K562 (cell line): ENCODE data around the gene CHPF. TPM values are rescaled to one million over a fixed set of nuclear protein-coding genes. Genes with fewer than 3 reads are reported as not detected.
A peak's percentile ranks its signal among the peaks of the same experiment; 100 is the strongest.

Experiments
- ATAC-seq: fragments of 200-7000 bp; cut with Tn5 transposase; 3 replicates; pipeline ENCODE4 v1.9.1; 2020; ENCODE audit warnings: moderate library complexity
- BruUV-seq: library from RNA; stranded (reverse); fragments of 400-500 nt; replicated peaks from 2 replicates; lab custom pipeline; 2021; lab: Mats Ljungman, UMichigan
- CTCF ChIA-PET: fragments of 300-600 bp; formaldehyde crosslinking; extraction: SDS; loops from one replicate; lab custom pipeline; 2021; ENCODE audit warnings: low intra/inter-chr PET ratio; lab: Yijun Ruan, JAX
- POLR2A ChIA-PET: fragments of 300-600, 350-650 bp; sonication (Branson Sonifier 250); formaldehyde crosslinking; extraction: SDS; loops from one replicate; lab custom pipeline; 2021; ENCODE audit warnings: antibody characterized with exemption, inconsistent platforms; lab: Yijun Ruan, JAX
- DNase-seq, 4 experiments: peaks; one replicate each; pipeline versions ENCODE4 v3.0.0 to v3.0.0-alpha.2; 2011 to 2018; ENCODE audit warnings: low spot score in 3 of 4, mixed read lengths in 3 of 4; ENCODE audit errors: extremely low read depth in 1 of 4
- FAIRE-seq: peaks from 2 replicates; lab custom pipeline; 2011; peaks lifted over from hg19 to GRCh38; lab: Jason Lieb, UNC
- H2AFZ ChIP-seq: 2 replicates; pipeline ENCODE4 v1.6.0; 2011; ENCODE audit warnings: low read depth, low read length, control low read depth, inconsistent platforms
- H3K27ac ChIP-seq: fragments of 200-600 bp; 3 replicates; pipeline ENCODE4 v1.8.0; 2011; ENCODE audit warnings: low read depth, mild to moderate bottlenecking, control low read depth, inconsistent platforms, low read length, moderate library complexity, mixed read lengths; ENCODE audit errors: extremely low read depth
- H3K27me3 ChIP-seq, 2 experiments: fragments of 300-600 bp in 1 of 2; 2 replicates in 1 of 2; 3 replicates in 1 of 2; pipeline versions ENCODE4 v1.6.0 to v1.8.0; 2011; ENCODE audit warnings: inconsistent platforms in 2 of 2, low read length in 2 of 2, mild to moderate bottlenecking in 1 of 2, mixed read lengths in 1 of 2, moderate library complexity in 1 of 2; ENCODE audit not compliant: control insufficient read depth in 2 of 2, insufficient read depth in 2 of 2
- H3K36me3 ChIP-seq: fragments of 300-600 bp; 3 replicates; pipeline ENCODE4 v1.8.0; 2011; ENCODE audit warnings: mild to moderate bottlenecking, low read length, inconsistent platforms; ENCODE audit not compliant: control insufficient read depth, insufficient read depth
- H3K4me1 ChIP-seq, 2 experiments: fragments of 200-600 bp in 1 of 2; replicated peaks in 1 of 2; 2 replicates in 1 of 2; 3 replicates in 1 of 2; pipeline versions ENCODE4 v1.5.1 to v1.8.0; 2011; ENCODE audit warnings: inconsistent platforms in 2 of 2, low read length in 2 of 2, mild to moderate bottlenecking in 1 of 2, mixed read lengths in 1 of 2, moderate library complexity in 1 of 2; ENCODE audit not compliant: control insufficient read depth in 2 of 2, insufficient read depth in 2 of 2
- H3K4me2 ChIP-seq: 2 replicates; pipeline ENCODE4 v1.6.1; 2011; ENCODE audit warnings: low read length, control low read depth, inconsistent platforms, mixed read lengths; ENCODE audit not compliant: insufficient read depth
- H3K4me3 ChIP-seq: fragments of 200-600 bp; sonication (generic), shearing (Covaris generic); 2 replicates; pipeline ENCODE4 v1.5.1; 2016; ENCODE audit warnings: control low read depth, inconsistent platforms
- H3K79me2 ChIP-seq: fragments of 200-600 bp; 3 replicates; pipeline ENCODE4 v1.8.0; 2011; ENCODE audit warnings: low read length, inconsistent platforms; ENCODE audit not compliant: control insufficient read depth, insufficient read depth
- H3K9ac ChIP-seq, 2 experiments: 2 replicates each; pipeline versions ENCODE4 v1.6.0 to v1.6.1; 2011; ENCODE audit warnings: low read depth in 2 of 2, low read length in 2 of 2, control low read depth in 1 of 2, inconsistent platforms in 1 of 2, mild to moderate bottlenecking in 1 of 2, mixed read lengths in 1 of 2; ENCODE audit not compliant: insufficient read depth in 1 of 2
- H3K9me1 ChIP-seq: one replicate; pipeline ENCODE4 v1.6.0; 2011; ENCODE audit warnings: inconsistent platforms, mild to moderate bottlenecking, low read length, moderate library complexity; ENCODE audit not compliant: control insufficient read depth, insufficient read depth
- H3K9me3 ChIP-seq: replicated peaks from 2 replicates; pipeline ENCODE4 v1.5.1; 2011; ENCODE audit warnings: low read depth, low read length, inconsistent platforms; ENCODE audit not compliant: control insufficient read depth, insufficient read depth
- H4K20me1 ChIP-seq: replicated peaks from 2 replicates; pipeline ENCODE4 v1.6.1; 2011; ENCODE audit warnings: low read length, inconsistent platforms, mixed read lengths; ENCODE audit not compliant: control insufficient read depth, insufficient read depth
- ARHGAP35 ChIP-seq: fragments of 450-650 bp; IDR thresholded peaks from 2 replicates; pipeline ENCODE4 v1.6.1; 2018; ENCODE audit not compliant: partially characterized antibody
- BRD9 ChIP-seq: fragments of 450-650 bp; IDR thresholded peaks from 2 replicates; pipeline ENCODE4 v1.6.1; 2018; ENCODE audit warnings: low read depth; ENCODE audit not compliant: partially characterized antibody
- C11orf30 ChIP-seq: fragments of 450-650 bp; IDR thresholded peaks from 2 replicates; pipeline ENCODE4 v1.6.1; 2016; ENCODE audit warnings: low read depth, mild to moderate bottlenecking
- GABPA ChIP-seq: fragments of 200-800 bp; sonication (Bioruptor generic); conservative IDR thresholded peaks from 2 replicates; pipeline ENCODE4 v1.6.1; 2016; ENCODE audit warnings: low read depth, missing genetic modification characterization, missing compliant biosample characterization
- KDM1A ChIP-seq, 2 experiments: fragments of 450-650 bp; IDR thresholded peaks; 2 replicates each; pipeline ENCODE4 v1.6.1; 2016; ENCODE audit warnings: mild to moderate bottlenecking in 2 of 2
- MAFG ChIP-seq: fragments of 450-650 bp; conservative IDR thresholded peaks from 2 replicates; pipeline ENCODE4 v1.6.1; 2016; ENCODE audit warnings: missing genetic modification characterization, missing compliant biosample characterization
- MIER1 ChIP-seq: fragments of 450-650 bp; IDR thresholded peaks from 2 replicates; pipeline ENCODE4 v1.6.1; 2016; ENCODE audit warnings: antibody characterized with exemption, mild to moderate bottlenecking, low read depth
- NR3C1 ChIP-seq: sonication (generic); formaldehyde crosslinking; IDR thresholded peaks from 2 replicates; pipeline ENCODE4 v1.8.1; 2022; ENCODE audit warnings: missing genetic modification reagents
- SMAD4 ChIP-seq: fragments of 250-450 bp; sonication (Bioruptor Pico); conservative IDR thresholded peaks from 2 replicates; pipeline ENCODE4 v1.8.0; 2021; ENCODE audit warnings: inconsistent platforms, mild to moderate bottlenecking, moderate library complexity
- SMARCA4 ChIP-seq: fragments of 450-650 bp; IDR thresholded peaks from 2 replicates; pipeline ENCODE4 v1.6.1; 2016
- ZNF217 ChIP-seq: sonication (generic); formaldehyde crosslinking; IDR thresholded peaks from 2 replicates; pipeline ENCODE4 v1.8.0; 2022; ENCODE audit warnings: mild to moderate bottlenecking, missing genetic modification reagents
- ZNF316 ChIP-seq: fragments of 450-650 bp; IDR thresholded peaks from 2 replicates; pipeline ENCODE4 v1.6.1; 2016
- WGBS: fragments of 100-300 bp; shearing (Covaris generic); methylation state at CpG from one replicate; pipeline ENCODE4 v1.1.6; 2016; ENCODE audit warnings: low coverage, mixed read lengths; ENCODE audit not compliant: insufficient coverage; ENCODE audit errors: missing lambda C conversion rate; 5-methylcytosine and 5-hydroxymethylcytosine counted together
- in situ Hi-C: fragments of 300-500 bp; cut with MboI; formaldehyde crosslinking; loops from 4 replicates; pipeline ENCODE4 v1.15.0; 2018; ENCODE audit warnings: inconsistent platforms, mixed read lengths
- intact Hi-C: fragments of 100-400 bp; cut with micrococcal nuclease; formaldehyde crosslinking; loops from 2 replicates; pipeline ENCODE4 v1.14.2; 2022
- polyA plus RNA-seq, 8 experiments: library from polyadenylated mRNA; depleted of rRNA in 4 of 8; stranded (reverse) in 5 of 8; unstranded in 3 of 8; fragments of >200 nt; fragmentation: Nextera tagmentation in 2 of 8; fragmentation: Illumina TruSeq in 1 of 8; extraction: Ambion mirVana in 2 of 8; extraction: Trizol in 1 of 8; gene quantifications; 2 replicates each; pipeline versions ENCODE4 v1.2.1 to v1.2.3, GENCODE V29; 2011 to 2014; ENCODE audit warnings: inconsistent platforms in 1 of 8, missing spikeins in 1 of 8
- total RNA-seq, 7 experiments: library from RNA; depleted of rRNA in 6 of 7; stranded (reverse); fragments of >200 nt in 6 of 7; fragmentation: Illumina TruSeq in 2 of 7; extraction: Trizol in 2 of 7; gene quantifications; 2 replicates each; pipeline versions ENCODE4 v1.2.1 to v1.2.3, GENCODE V29; 2011 to 2021; ENCODE audit warnings: low replicate concordance in 1 of 7
- TF ChIP-seq, protein P1 (sequence below), 2 experiments: IDR thresholded peaks; 2 replicates each; pipeline ENCODE4 v1.6.1; 2012; ENCODE audit warnings: improper control_type of control experiment in 2 of 2, low read depth in 2 of 2, low read length in 2 of 2, borderline replicate concordance in 1 of 2

The CHPF gene
- total and polyA plus RNA-seq, 9 of the 15 experiments (the other 6 are each of a cell fraction or from before 2014, with no cell fraction given), result 0.15 to 57.2 (median 7.9) TPM

DNA sequence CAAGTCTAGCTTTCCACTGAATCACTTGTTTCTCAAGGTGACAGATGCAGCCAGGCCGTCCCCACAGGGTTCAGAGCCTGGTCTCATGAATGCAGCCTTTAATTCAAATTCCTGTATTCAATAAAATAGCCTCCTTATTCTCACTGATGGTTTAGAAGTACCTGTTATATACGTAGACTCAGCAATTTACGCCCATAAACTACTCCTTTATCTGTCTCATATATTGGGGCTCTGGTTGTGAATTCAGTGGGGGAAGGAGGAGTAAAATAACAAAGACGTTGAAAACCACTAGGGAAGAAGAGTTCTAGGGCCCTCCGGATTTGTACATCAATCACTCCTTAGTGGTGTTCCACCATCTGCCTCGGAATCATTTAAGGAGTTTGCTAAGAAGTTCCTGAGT is 26.0 kb upstream of the CHPF start:
- intact Hi-C loops (loop anchor here (2.0 kb wide), 1 partner anchor 25 kb away; the partner anchor contains the start of gene TMEM198), in situ Hi-C loops (no loop called here)
- Histone ChIP-seq H3K4me2 (no peak overlapping the region), H3K4me1 (peaks cover 9 to 46% of the 10 kb centered on the region in 2 experiments; a peak in 4 of 5 replicates), H3K27ac (no peak overlapping the region), H3K9ac (no peak overlapping the region), H2AFZ (no peak overlapping the region), H3K36me3 (peaks cover 8% of the 10 kb centered on the region; the same call in 1 of the 3 replicates), H3K9me3 (no peaks in the 10 kb centered on the region), H3K4me3 (no peak overlapping the region), H3K27me3 (no peaks in the 10 kb centered on the region), H4K20me1 (no peaks in the 10 kb centered on the region), H3K9me1 (no peaks in the 10 kb centered on the region), H3K79me2 (peaks cover 7% of the 10 kb centered on the region)
- DNase-seq, result no peak
- no TSS peak for BruUV-seq
- TF ChIP-seq ZNF316, result peak; percentile 76
- peak; percentile 49 for TF ChIP-seq MAFG (tag)
- TF ChIP-seq SMARCA4, result no peak
- TF ChIP-seq KDM1A (IDR thresholded peaks at IDR 0.05), result no peak
- peak; percentile 64 for TF ChIP-seq C11orf30
- POLR2A ChIA-PET, result interaction anchor here (0.6 kb wide), 1 partner anchor 21 kb away, joined by 3 read pairs; no protein-coding TSS in a partner anchor
- WGBS, result 84% methylated on average over 6 of the region's 6 CpGs
- ATAC-seq, result no peak
- no peak for FAIRE-seq
- CTCF ChIA-PET, result no interaction called here

GRCh38 chr2:219569041-219569440 is 25.4 kb upstream of the CHPF start:
- Histone ChIP-seq H3K4me1 (peaks cover 9 to 43% of the 10 kb centered on the region in 2 experiments; a peak in 4 of 5 replicates), H3K36me3 (peaks cover 8% of the 10 kb centered on the region; the same call in 1 of the 3 replicates), H4K20me1 (no peaks in the 10 kb centered on the region), H2AFZ (no peak overlapping the region), H3K4me3 (no peak overlapping the region), H3K27ac (no peak overlapping the region), H3K9me1 (no peaks in the 10 kb centered on the region), H3K27me3 (no peaks in the 10 kb centered on the region), H3K9ac (no peak overlapping the region), H3K9me3 (no peaks in the 10 kb centered on the region), H3K4me2 (no peak overlapping the region), H3K79me2 (peaks cover 7% of the 10 kb centered on the region)
- ATAC-seq, result no peak
- DNase-seq, result no peak
- in situ Hi-C loops, result no loop called here
- no peak for FAIRE-seq
- 80% methylated on average over 5 of the region's 6 CpGs for WGBS
- intact Hi-C loops, result no loop called here
- BruUV-seq, result no TSS peak
- CTCF ChIA-PET, result no interaction called here
- POLR2A ChIA-PET, result interaction anchor here (0.6 kb wide), 3 partner anchors 20 to 1639 kb away, joined by 3 to 4 read pairs (median 3); no protein-coding TSS in a partner anchor
- TF ChIP-seq ZNF217 (CRISPR knock-in tag) (no peak), SMAD4 (no peak), NR3C1 (CRISPR knock-in tag) (no peak), BRD9 (no peak), MIER1 (no peak), ARHGAP35 (no peak), GABPA (tag) (no peak)
- TF ChIP-seq, protein P1, sequence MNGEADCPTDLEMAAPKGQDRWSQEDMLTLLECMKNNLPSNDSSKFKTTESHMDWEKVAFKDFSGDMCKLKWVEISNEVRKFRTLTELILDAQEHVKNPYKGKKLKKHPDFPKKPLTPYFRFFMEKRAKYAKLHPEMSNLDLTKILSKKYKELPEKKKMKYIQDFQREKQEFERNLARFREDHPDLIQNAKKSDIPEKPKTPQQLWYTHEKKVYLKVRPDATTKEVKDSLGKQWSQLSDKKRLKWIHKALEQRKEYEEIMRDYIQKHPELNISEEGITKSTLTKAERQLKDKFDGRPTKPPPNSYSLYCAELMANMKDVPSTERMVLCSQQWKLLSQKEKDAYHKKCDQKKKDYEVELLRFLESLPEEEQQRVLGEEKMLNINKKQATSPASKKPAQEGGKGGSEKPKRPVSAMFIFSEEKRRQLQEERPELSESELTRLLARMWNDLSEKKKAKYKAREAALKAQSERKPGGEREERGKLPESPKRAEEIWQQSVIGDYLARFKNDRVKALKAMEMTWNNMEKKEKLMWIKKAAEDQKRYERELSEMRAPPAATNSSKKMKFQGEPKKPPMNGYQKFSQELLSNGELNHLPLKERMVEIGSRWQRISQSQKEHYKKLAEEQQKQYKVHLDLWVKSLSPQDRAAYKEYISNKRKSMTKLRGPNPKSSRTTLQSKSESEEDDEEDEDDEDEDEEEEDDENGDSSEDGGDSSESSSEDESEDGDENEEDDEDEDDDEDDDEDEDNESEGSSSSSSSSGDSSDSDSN (IDR thresholded peaks at IDR 0.05; ENCODE audit: borderline replicate concordance in 1 of 2, low read depth in 2 of 2, low read length in 2 of 2), result no peak
